H9 (cell line): Measurements from ENCODE around the gene RNPEPL1. TPM values are rescaled to one million over a fixed set of nuclear protein-coding genes. Genes with fewer than 3 reads are reported as not detected.

Source experiments
- DNase-seq: peaks from one replicate; pipeline ENCODE4 v3.0.0-alpha.2; 2017
- H2AFZ ChIP-seq: one replicate; pipeline ENCODE4 v1.6.1; 2013; ENCODE audit warnings: mild to moderate bottlenecking, low read length, control low read depth, moderate library complexity
- H2AK5ac ChIP-seq: 2 replicates; pipeline ENCODE4 v1.6.1; 2013; ENCODE audit warnings: low read length, control low read depth, mixed read lengths; ENCODE audit not compliant: insufficient read length
- H2BK120ac ChIP-seq: one replicate; pipeline ENCODE4 v1.6.1; 2013; ENCODE audit warnings: low read depth, mild to moderate bottlenecking, low read length, control low read depth, inconsistent platforms; ENCODE audit not compliant: poor library complexity, severe bottlenecking
- H2BK12ac ChIP-seq: 2 replicates; pipeline ENCODE4 v1.6.1; 2013; ENCODE audit warnings: low read length, control low read depth, mixed read lengths, low read depth; ENCODE audit not compliant: insufficient read length
- H2BK15ac ChIP-seq: 2 replicates; pipeline ENCODE4 v1.6.1; 2013; ENCODE audit warnings: low read depth, low read length, control low read depth
- H2BK20ac ChIP-seq: one replicate; pipeline ENCODE4 v1.6.1; 2013; ENCODE audit warnings: low read depth, mild to moderate bottlenecking, low read length, control low read depth, inconsistent platforms; ENCODE audit not compliant: poor library complexity, severe bottlenecking
- H2BK5ac ChIP-seq: 2 replicates; pipeline ENCODE4 v1.6.1; 2013; ENCODE audit warnings: low read length, control low read depth, mixed read lengths; ENCODE audit not compliant: insufficient read length
- H3K14ac ChIP-seq: 2 replicates; pipeline ENCODE4 v1.6.1; 2013; ENCODE audit warnings: low read length, control low read depth; ENCODE audit not compliant: insufficient read depth
- H3K18ac ChIP-seq: 2 replicates; pipeline ENCODE4 v1.6.1; 2013; ENCODE audit warnings: low read depth, mild to moderate bottlenecking, mixed read lengths, low read length, control low read depth; ENCODE audit not compliant: insufficient read length
- H3K23ac ChIP-seq: 2 replicates; pipeline ENCODE4 v1.6.1; 2013; ENCODE audit warnings: low read length, control low read depth, mixed read lengths, low read depth; ENCODE audit not compliant: insufficient read length
- H3K23me2 ChIP-seq: 2 replicates; pipeline ENCODE4 v1.6.1; 2013; ENCODE audit warnings: low read depth, mild to moderate bottlenecking, mixed read lengths, low read length, control low read depth; ENCODE audit not compliant: insufficient read length, poor library complexity, severe bottlenecking
- H3K27ac ChIP-seq: 2 replicates; pipeline ENCODE4 v1.5.1; 2013; ENCODE audit warnings: low read length, control low read depth, mixed read lengths, low read depth; ENCODE audit not compliant: insufficient read length
- H3K27me3 ChIP-seq: 2 replicates; pipeline ENCODE4 v1.6.1; 2013; ENCODE audit warnings: low read length, control low read depth, inconsistent platforms; ENCODE audit not compliant: insufficient read depth
- H3K4ac ChIP-seq: 2 replicates; pipeline ENCODE4 v1.6.1; 2013; ENCODE audit warnings: low read depth, mild to moderate bottlenecking, control low read depth, inconsistent platforms, low read length, moderate library complexity
- H3K4me1 ChIP-seq: 2 replicates; pipeline ENCODE4 v1.6.1; 2013; ENCODE audit warnings: low read length, control low read depth, inconsistent platforms; ENCODE audit not compliant: insufficient read depth
- H3K4me2 ChIP-seq: 2 replicates; pipeline ENCODE4 v1.6.1; 2013; ENCODE audit warnings: low read length, control low read depth, mixed read lengths; ENCODE audit not compliant: insufficient read length, insufficient read depth
- H3K56ac ChIP-seq: 2 replicates; pipeline ENCODE4 v1.6.1; 2013; ENCODE audit warnings: low read depth, mild to moderate bottlenecking, mixed read lengths, low read length, control low read depth; ENCODE audit not compliant: insufficient read length
- H3K79me1 ChIP-seq: 2 replicates; pipeline ENCODE4 v1.6.1; 2013; ENCODE audit warnings: low read depth, mild to moderate bottlenecking, moderate library complexity, low read length, control low read depth, inconsistent platforms; ENCODE audit not compliant: insufficient read depth, poor library complexity, severe bottlenecking
- H3K79me2 ChIP-seq: 2 replicates; pipeline ENCODE4 v1.6.1; 2013; ENCODE audit warnings: low read length, control low read depth, inconsistent platforms; ENCODE audit not compliant: insufficient read depth
- H3K9ac ChIP-seq: 2 replicates; pipeline ENCODE4 v1.6.1; 2013; ENCODE audit warnings: low read length, control low read depth, mixed read lengths; ENCODE audit not compliant: insufficient read length; ENCODE audit errors: extremely low read depth
- H3K9me3 ChIP-seq: one replicate; pipeline ENCODE4 v1.6.1; 2013; ENCODE audit warnings: low read depth, low read length, inconsistent platforms; ENCODE audit not compliant: control insufficient read depth
- H3T11ph ChIP-seq: one replicate; pipeline ENCODE4 v1.6.1; 2013; ENCODE audit warnings: mild to moderate bottlenecking, low read length, control low read depth, inconsistent platforms
- H4K20me1 ChIP-seq: one replicate; pipeline ENCODE4 v1.6.1; 2013; ENCODE audit not compliant: control insufficient read depth, insufficient read length, insufficient read depth
- H4K5ac ChIP-seq: 2 replicates; pipeline ENCODE4 v1.6.1; 2013; ENCODE audit warnings: low read depth, mild to moderate bottlenecking, mixed read lengths, low read length, control low read depth; ENCODE audit not compliant: insufficient read length
- H4K8ac ChIP-seq: replicated peaks from 2 replicates; pipeline ENCODE4 v1.6.1; 2013; ENCODE audit warnings: low read length, control low read depth, mixed read lengths, low read depth; ENCODE audit not compliant: insufficient read length
- H4K91ac ChIP-seq: 2 replicates; pipeline ENCODE4 v1.6.1; 2013; ENCODE audit warnings: low read depth, mild to moderate bottlenecking, moderate library complexity, mixed read lengths, low read length, control low read depth; ENCODE audit not compliant: insufficient read length
- H3K27ac Mint-ChIP-seq, 3 experiments: 2 replicates in 2 of 3; 3 replicates in 1 of 3; pipeline ENCODE4 v1.8.0; 2020 to 2021; ENCODE audit warnings: mixed read lengths in 3 of 3, mild to moderate bottlenecking in 1 of 3, moderate library complexity in 1 of 3
- H3K27me3 Mint-ChIP-seq: 2 replicates; pipeline ENCODE4 v1.8.0; 2021; ENCODE audit warnings: low read depth, mild to moderate bottlenecking, moderate library complexity, mixed read lengths
- H3K36me3 Mint-ChIP-seq, 3 experiments: 2 replicates in 2 of 3; 3 replicates in 1 of 3; pipeline ENCODE4 v1.8.0; 2020 to 2021; ENCODE audit warnings: low read depth in 3 of 3, mixed read lengths in 3 of 3; ENCODE audit not compliant: insufficient read depth in 1 of 3
- H3K4me1 Mint-ChIP-seq, 2 experiments: 2 replicates each; pipeline ENCODE4 v1.8.0; 2020; ENCODE audit warnings: mixed read lengths in 2 of 2
- H3K4me3 Mint-ChIP-seq, 2 experiments: 2 replicates in 1 of 2; 3 replicates in 1 of 2; pipeline ENCODE4 v1.8.0; 2020 to 2021; ENCODE audit warnings: mild to moderate bottlenecking in 2 of 2, mixed read lengths in 2 of 2, moderate library complexity in 1 of 2
- H3K9me3 Mint-ChIP-seq, 2 experiments: 2 replicates in 1 of 2; 3 replicates in 1 of 2; pipeline ENCODE4 v1.8.0; 2020; ENCODE audit warnings: mild to moderate bottlenecking in 2 of 2, mixed read lengths in 2 of 2, moderate library complexity in 1 of 2
- WGBS: extraction: QIAGEN DNeasy Blood & Tissue Kit; methylation state at CpG from one replicate; pipeline ENCODE4 v1.1.7; 2013; ENCODE audit warnings: missing lambda C conversion rate, low lambda C conversion rate, mixed read lengths; ENCODE audit not compliant: insufficient read length; ENCODE audit errors: extremely low coverage; 5-methylcytosine and 5-hydroxymethylcytosine counted together
- total RNA-seq: library from RNA; stranded (reverse); gene quantifications from 2 replicates; pipeline ENCODE4 v1.2.1, GENCODE V29; 2021
- TF ChIP-seq, protein P1 (sequence below): fragments of 200-600 bp; sonication (generic); conservative IDR thresholded peaks from 3 replicates; pipeline ENCODE4 v1.8.0; 2021; ENCODE audit warnings: antibody characterized with exemption, mild to moderate bottlenecking

The RNPEPL1 gene
- total RNA-seq, 1 experiment from 2014 or later = 22.5 TPM

DNA sequence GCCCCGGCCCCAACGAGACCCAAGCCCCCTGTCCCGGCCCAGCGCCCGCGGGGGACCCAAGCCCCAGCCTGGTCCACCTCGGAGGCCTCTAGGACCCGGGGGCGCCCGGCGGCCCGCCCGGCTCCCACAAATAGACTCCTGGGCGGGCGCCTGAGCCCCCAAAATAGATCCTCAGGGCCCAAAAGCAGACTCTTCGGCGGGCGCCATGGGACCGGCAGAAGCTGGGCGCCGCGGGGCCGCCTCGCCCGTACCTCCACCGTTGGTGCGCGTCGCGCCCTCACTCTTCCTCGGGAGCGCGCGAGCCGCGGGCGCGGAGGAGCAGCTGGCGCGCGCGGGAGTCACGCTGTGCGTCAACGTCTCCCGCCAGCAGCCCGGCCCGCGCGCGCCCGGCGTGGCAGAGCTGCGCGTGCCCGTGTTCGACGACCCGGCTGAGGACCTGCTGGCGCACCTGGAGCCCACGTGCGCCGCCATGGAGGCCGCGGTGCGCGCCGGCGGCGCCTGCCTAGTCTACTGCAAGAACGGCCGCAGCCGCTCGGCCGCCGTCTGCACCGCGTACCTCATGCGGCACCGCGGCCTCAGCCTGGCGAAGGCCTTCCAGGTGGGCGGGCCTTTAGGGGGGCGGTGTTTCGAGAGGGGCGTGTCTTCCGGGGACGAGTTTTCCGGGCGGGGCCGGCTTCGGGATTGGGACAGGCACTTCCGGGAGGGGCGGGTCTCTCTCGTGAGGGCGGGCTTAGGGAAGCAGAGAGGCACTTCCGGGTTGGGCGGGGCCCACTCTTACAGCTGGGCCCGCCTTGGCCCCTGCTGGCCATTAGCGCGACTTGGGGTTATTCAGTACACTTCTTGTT is 7.6 kb upstream of the RNPEPL1 start:
- WGBS = no CpG with 5 or more reads among the region's 101 CpGs

More for the DNA sequence above, 7.6 kb upstream of the RNPEPL1 start:
- H3K9ac ChIP-seq = no peak overlapping the region
- TF ChIP-seq, protein P1, sequence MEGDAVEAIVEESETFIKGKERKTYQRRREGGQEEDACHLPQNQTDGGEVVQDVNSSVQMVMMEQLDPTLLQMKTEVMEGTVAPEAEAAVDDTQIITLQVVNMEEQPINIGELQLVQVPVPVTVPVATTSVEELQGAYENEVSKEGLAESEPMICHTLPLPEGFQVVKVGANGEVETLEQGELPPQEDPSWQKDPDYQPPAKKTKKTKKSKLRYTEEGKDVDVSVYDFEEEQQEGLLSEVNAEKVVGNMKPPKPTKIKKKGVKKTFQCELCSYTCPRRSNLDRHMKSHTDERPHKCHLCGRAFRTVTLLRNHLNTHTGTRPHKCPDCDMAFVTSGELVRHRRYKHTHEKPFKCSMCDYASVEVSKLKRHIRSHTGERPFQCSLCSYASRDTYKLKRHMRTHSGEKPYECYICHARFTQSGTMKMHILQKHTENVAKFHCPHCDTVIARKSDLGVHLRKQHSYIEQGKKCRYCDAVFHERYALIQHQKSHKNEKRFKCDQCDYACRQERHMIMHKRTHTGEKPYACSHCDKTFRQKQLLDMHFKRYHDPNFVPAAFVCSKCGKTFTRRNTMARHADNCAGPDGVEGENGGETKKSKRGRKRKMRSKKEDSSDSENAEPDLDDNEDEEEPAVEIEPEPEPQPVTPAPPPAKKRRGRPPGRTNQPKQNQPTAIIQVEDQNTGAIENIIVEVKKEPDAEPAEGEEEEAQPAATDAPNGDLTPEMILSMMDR = peak; percentile 33; the same call in 2 of the 3 replicates
- H3K27ac ChIP-seq = no peak overlapping the region
- H3K4me2 ChIP-seq = peak overlapping the region; percentile 61
- H3K36me3 Mint-ChIP-seq = peaks cover 0 to 13% (median 0%) of the 10 kb centered on the region in 3 experiments; a peak in 2 of 7 replicates
- no peak overlapping the region for H2AFZ ChIP-seq
- H4K91ac ChIP-seq = no peak overlapping the region
- no peak overlapping the region for H3K27ac Mint-ChIP-seq
- H3K4me3 Mint-ChIP-seq = peak overlapping the region; percentile 72 to 81
- no peak overlapping the region for H2BK120ac ChIP-seq
- no peaks in the 10 kb centered on the region; the same call in 1 of the 2 replicates for H3K4me1 ChIP-seq
- H3K79me2 ChIP-seq = no peaks in the 10 kb centered on the region
- H4K20me1 ChIP-seq = no peaks in the 10 kb centered on the region
- H3K18ac ChIP-seq = peak overlapping the region; percentile 2
- H3K27me3 Mint-ChIP-seq = peaks cover 21% of the 10 kb centered on the region
- no peaks in the 10 kb centered on the region; a peak in 1 of 5 replicates for H3K9me3 Mint-ChIP-seq
- H3K4me1 Mint-ChIP-seq = peaks cover 28 to 34% of the 10 kb centered on the region in 2 experiments
- H4K5ac ChIP-seq = no peak overlapping the region
- no peaks in the 10 kb centered on the region for H3K9me3 ChIP-seq
- H3K14ac ChIP-seq = peak overlapping the region; percentile 74
- no peaks in the 10 kb centered on the region for H3K79me1 ChIP-seq
- H2BK15ac ChIP-seq = no peak overlapping the region
- DNase-seq = peak; percentile 98
- no peak overlapping the region for H3T11ph ChIP-seq
- no peak overlapping the region for H2BK5ac ChIP-seq
- no peak overlapping the region for H2BK12ac ChIP-seq
- no peak overlapping the region for H3K4ac ChIP-seq
- no peak overlapping the region for H3K23ac ChIP-seq
- no peak overlapping the region for H2AK5ac ChIP-seq
- H3K27me3 ChIP-seq = peaks cover 5% of the 10 kb centered on the region; the same call in 1 of the 2 replicates
- H2BK20ac ChIP-seq = no peak overlapping the region
- peaks cover 3% of the 10 kb centered on the region for H3K23me2 ChIP-seq
- H4K8ac ChIP-seq = no peak overlapping the region
- no peak overlapping the region for H3K56ac ChIP-seq
